IPS DF 6.9 (cell line): ENCODE data around the gene STXBP1.

Source experiments
- DNase-seq: peaks from one replicate; pipeline ENCODE4 v3.0.0-alpha.2; 2013; ENCODE audit warnings: low read depth, low spot score
- H3K27ac ChIP-seq: one replicate; pipeline ENCODE4 v1.5.1; 2013; ENCODE audit warnings: low read length, control low read depth
- H3K27me3 ChIP-seq: 2 replicates; pipeline ENCODE4 v1.6.1; 2013; ENCODE audit warnings: mild to moderate bottlenecking, low read length; ENCODE audit not compliant: control insufficient read depth, insufficient read depth
- H3K36me3 ChIP-seq: 2 replicates; pipeline ENCODE4 v1.6.1; 2013; ENCODE audit warnings: low read length; ENCODE audit not compliant: control insufficient read depth, insufficient read depth
- H3K4me1 ChIP-seq: 2 replicates; pipeline ENCODE4 v1.6.1; 2013; ENCODE audit warnings: low read length; ENCODE audit not compliant: control insufficient read depth, insufficient read depth
- H3K4me3 ChIP-seq: 2 replicates; pipeline ENCODE4 v1.5.1; 2013; ENCODE audit warnings: mild to moderate bottlenecking, low read length
- H3K9me3 ChIP-seq: 2 replicates; pipeline ENCODE4 v1.6.1; 2013; ENCODE audit warnings: low read length, inconsistent platforms; ENCODE audit not compliant: control insufficient read depth, insufficient read depth
- WGBS: extraction: QIAGEN DNeasy Blood & Tissue Kit; methylation state at CpG from one replicate; pipeline ENCODE4 v1.1.7; 2013; ENCODE audit warnings: mixed read lengths, missing lambda C conversion rate; ENCODE audit not compliant: insufficient read length, insufficient coverage; 5-methylcytosine and 5-hydroxymethylcytosine counted together

The STXBP1 gene

DNA sequence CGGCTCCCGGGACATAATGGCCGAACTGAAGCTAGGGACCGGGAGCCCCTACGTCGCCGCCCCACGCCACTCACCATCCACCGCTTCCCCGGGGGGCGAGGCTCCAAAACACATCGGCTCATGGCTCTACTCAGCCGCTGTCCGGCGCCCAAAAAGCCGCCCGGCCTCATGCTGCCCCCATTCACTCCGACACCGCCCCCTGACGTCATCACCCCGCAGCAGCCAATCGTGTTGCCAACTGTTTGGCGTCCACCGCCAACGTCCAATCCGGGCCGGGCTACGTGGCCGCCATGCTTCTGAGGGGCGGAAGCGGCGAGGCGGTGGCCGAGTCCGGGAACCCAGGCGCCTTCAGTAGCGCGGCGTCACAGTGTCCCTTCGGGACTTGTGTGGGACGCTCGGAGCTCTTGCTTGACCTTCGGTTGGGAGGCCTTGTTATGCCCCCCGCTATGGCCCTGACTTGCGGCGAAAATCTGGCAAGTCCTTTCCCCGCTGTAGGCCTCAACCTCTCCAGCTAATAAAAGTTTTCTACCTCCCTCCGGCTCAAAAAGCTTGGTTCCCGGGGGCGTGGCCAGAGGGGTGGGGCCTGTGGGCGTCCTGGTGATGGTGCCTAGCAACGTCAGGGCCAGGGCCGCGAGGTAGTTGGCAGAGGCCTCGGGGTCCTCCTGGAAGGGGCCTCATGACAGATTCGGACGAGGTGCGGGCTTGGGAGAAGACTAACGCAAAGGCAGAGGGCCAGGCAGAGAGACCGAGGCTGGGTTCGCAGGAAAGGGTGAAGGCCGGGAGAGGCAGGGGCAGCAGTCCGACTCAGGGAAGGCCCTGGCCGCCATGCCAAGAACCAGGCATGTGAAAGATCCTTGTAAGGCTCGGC lies 103.6 kb downstream of the STXBP1 start, which contains the start of the genes PTRH1 and TTC16:
TSS of gene PTRH1 (minus strand) at position 194 of the 868 bp plus-strand sequence. CDS start at position 170, 24 bp downstream.
TSS of gene TTC16 (plus strand) at position 610 of the 868 bp plus-strand sequence. CDS start at position 677, 67 bp downstream.
- 0 out of 2 replicates have a peak, but pooled peaks cover 4% of the 10 kb centered on the region for H3K4me1 ChIP-seq
- H3K27ac ChIP-seq, result no peak within 1 kb of the TSS
- H3K36me3 ChIP-seq, result no peaks in the 10 kb centered on the region
- no peaks in the 10 kb centered on the region for H3K27me3 ChIP-seq
- no peaks in the 10 kb centered on the region for H3K9me3 ChIP-seq
- DNase-seq, result peak; percentile 92
- WGBS, result no CpG with 5 or more reads among the region's 65 CpGs
- H3K4me3 ChIP-seq, result peak within 1 kb of the TSS; percentile 61; the same call in 1 of the 2 replicates

DNA sequence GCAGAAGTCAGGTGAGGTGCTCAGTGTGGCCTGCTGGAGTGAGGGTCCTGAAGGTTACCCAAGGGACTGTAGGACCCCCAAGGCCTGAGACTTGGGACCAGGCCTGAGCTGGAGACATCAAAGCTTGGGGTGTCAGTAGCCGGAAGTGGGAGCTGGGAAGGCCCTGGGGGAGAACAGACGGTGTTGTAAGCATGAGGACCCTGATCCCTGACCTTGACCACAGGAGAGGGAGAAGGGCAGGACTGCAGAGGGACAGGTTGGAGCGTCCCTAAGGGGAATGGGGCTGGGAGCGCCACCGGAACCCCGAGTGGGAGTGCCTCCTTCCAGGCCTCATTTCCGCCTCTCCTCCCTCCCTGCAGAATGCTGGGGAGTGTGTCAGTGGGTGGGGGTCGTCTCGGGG lies 104.3 kb downstream of the STXBP1 start:
- H3K36me3 ChIP-seq, result no peaks in the 10 kb centered on the region
- H3K9me3 ChIP-seq, result no peaks in the 10 kb centered on the region
- no peaks in the 10 kb centered on the region for H3K27me3 ChIP-seq
- H3K4me1 ChIP-seq, result 0 out of 2 replicates have a peak, but pooled peaks cover 4% of the 10 kb centered on the region
- WGBS, result no CpG with 5 or more reads among the region's 9 CpGs
- H3K27ac ChIP-seq, result no peak overlapping the region
- no peak overlapping the region for H3K4me3 ChIP-seq
- DNase-seq, result no peak

DNA sequence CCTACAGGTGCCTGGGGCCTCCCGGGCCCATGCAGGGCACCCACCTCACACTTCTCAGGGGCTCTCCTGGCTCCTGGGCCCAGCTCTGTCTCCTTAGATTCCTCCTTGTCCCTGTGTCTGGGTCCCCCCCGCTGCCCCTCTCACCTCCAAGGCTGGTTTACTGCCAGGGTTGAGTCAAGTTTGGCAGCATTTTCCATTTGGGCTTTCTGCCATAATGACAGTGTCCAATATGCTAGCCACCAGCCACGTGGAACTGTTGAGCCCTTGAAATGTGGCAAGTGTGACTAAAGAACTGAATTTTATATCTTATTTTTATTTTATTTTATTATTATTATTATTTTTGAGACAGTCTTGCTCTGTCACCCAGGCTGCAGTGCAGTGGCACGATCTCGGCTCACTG lies 105.7 kb downstream of the STXBP1 start:
- no peak overlapping the region for H3K27ac ChIP-seq
- WGBS, result no CpG with 5 or more reads among the region's 5 CpGs

DNA sequence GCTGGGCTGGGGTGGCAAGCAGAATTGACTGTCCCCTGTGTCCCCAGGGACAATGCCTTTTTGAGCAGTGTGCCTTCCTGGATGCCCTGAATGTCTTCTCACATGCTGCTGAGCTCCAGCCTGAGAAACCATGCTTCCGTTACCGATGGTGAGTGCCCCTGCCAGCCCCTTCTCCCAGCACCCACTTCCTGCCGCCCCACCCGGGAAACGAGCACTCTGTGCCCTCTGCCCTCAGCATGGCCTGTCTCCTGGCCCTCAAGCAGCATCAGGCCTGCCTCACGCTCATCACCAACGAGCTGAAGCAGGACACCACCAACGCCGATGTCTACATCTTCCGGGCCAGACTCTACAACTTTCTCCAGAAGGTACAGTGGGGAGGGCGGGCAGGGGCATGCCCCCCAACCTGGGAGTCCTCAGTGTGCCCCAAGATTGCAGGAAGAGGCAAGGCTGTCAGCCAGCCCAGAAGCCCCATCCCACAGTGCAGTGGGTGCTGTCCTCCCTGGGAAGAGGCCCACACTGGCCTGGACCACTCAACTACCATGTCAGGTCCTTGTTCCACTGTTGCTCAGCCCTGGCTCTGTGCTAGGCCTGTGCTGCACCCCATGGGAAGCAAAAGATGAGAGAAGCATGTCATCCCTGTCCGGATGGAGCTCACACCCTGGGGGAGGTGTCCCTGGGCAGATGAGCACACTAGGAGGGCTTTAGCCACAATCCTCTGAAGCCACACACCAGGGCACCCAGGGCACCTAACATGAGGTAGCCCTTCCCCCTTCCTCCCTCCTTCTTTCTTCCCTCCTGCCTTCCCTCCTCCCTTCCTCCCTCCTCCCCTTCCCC lies 108.2 kb downstream of the STXBP1 start:
- no peak for DNase-seq
- Histone ChIP-seq H3K4me1 (no peaks in the 10 kb centered on the region), H3K4me3 (no peak overlapping the region), H3K27me3 (no peaks in the 10 kb centered on the region), H3K36me3 (no peaks in the 10 kb centered on the region), H3K27ac (no peak overlapping the region), H3K9me3 (no peaks in the 10 kb centered on the region)
- no CpG with 5 or more reads among the region's 12 CpGs for WGBS

More for the DNA sequence above, 105.7 kb downstream of the STXBP1 start:
- Histone ChIP-seq H3K27me3 (no peaks in the 10 kb centered on the region), H3K36me3 (no peaks in the 10 kb centered on the region), H3K9me3 (no peaks in the 10 kb centered on the region), H3K4me3 (no peak overlapping the region), H3K4me1 (0 out of 2 replicates have a peak, but pooled peaks cover 2% of the 10 kb centered on the region)
- no peak for DNase-seq

DNA sequence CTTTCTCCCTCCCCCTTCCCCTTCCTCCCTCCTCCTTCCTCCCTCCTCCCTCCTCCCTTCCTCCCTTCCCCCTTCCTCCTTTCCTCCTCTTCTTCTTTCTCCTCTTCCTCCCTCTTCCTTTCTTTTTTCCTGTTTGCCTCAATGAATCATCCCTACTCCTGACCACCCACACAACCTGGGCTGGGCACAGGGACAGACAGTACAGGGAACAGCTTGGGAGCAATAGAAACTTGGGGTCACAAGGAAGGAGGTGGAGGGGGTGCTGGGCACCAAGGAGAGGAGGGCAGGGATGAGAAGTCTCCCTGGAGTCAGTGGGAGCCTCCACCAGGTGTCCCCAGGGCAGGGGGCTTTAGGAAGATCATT lies 108.8 kb downstream of the STXBP1 start:
- H3K9me3 ChIP-seq, result no peaks in the 10 kb centered on the region
- DNase-seq, result no peak
- no peaks in the 10 kb centered on the region for H3K36me3 ChIP-seq
- no peak overlapping the region for H3K27ac ChIP-seq
- H3K27me3 ChIP-seq, result no peaks in the 10 kb centered on the region
- H3K4me1 ChIP-seq, result no peaks in the 10 kb centered on the region
- H3K4me3 ChIP-seq, result no peak overlapping the region

DNA sequence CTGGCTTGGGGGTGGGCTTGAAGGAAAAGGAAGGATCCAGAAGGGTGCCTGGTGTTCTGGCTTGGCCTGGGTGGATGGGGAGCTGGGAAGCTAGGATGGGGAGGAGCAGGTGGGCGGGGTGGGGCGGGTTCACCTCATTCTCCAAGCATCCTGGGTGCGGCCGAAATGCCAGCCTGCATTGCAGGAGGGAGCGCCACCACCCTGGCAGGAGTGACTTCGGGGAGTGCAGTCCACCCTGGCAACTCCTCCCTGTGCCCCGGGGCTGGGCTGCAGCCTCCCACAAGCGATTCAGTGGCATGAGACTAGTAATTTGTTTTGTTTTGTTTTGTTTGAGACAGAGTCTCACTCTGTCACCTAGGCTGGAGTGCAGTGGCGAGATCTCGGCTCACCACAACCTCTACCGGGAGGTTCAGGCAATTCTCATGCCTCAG lies 109.3 kb downstream of the STXBP1 start:
- Histone ChIP-seq H3K4me3 (no peak overlapping the region), H3K27me3 (no peaks in the 10 kb centered on the region), H3K36me3 (no peaks in the 10 kb centered on the region), H3K27ac (no peak overlapping the region), H3K4me1 (no peaks in the 10 kb centered on the region), H3K9me3 (no peaks in the 10 kb centered on the region)
- DNase-seq, result no peak
- no CpG with 5 or more reads among the region's 11 CpGs for WGBS

DNA sequence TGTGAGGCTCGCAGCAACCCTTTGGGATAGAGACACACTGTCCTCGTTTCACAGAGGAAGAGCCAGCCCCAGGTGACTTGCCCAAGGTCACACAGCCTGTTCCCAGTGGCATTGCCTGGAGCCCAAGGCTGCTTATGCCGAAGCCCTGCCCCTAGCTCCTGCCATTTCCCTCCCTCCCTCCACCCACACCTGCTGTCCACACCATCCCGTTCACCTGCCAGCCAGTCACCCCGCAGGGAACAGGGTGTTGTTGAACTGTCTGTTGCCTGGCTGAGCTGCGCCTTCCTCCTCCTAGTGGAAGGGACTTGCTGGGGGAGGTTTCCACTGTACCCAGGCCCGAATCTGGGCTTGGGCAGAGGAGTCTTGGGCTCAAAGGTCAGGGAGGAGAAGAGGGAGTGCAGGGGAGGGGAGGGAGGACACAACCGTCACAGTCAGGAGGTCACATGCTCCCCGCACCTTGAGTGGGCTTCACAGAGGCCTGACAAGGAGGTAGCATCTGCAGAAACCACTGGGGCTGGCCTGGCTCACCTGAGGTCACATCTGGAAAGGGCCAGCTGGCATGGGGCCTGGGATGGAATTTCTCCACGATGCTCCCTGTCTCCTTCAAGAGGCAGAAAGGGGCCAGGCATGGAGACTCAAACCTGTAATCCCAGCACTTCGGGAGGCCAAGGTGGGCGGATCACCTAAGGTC lies 110.1 kb downstream of the STXBP1 start:
- no peak overlapping the region for H3K4me3 ChIP-seq
- H3K27ac ChIP-seq, result no peak overlapping the region

DNA sequence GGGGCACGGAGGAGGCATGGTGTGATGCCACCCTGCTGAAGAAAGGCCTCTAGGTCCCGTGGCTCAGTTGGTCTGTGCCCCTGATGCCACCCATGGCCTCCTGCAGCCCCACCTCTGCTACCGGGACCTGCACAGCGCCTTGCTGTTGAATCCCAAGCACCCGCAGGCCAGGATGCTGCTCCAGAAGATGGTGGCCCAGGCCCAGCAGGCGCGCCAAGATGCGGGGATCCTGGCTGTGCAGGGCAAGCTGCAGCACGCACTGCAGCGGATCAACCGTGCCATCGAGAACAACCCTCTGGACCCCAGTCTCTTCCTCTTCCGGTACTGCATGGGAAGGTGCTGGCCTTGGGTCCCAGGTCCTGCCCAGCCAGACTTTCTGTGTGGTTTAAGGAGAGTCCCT lies 110.9 kb downstream of the STXBP1 start:
- no peak overlapping the region for H3K4me3 ChIP-seq
- H3K9me3 ChIP-seq, result no peaks in the 10 kb centered on the region
- no peaks in the 10 kb centered on the region for H3K27me3 ChIP-seq
- no CpG with 5 or more reads among the region's 13 CpGs for WGBS
- no peak overlapping the region for H3K27ac ChIP-seq
- no peaks in the 10 kb centered on the region for H3K36me3 ChIP-seq
- H3K4me1 ChIP-seq, result no peaks in the 10 kb centered on the region
- DNase-seq, result no peak

More for the DNA sequence above, 110.1 kb downstream of the STXBP1 start:
- DNase-seq, result no peak
- Histone ChIP-seq H3K9me3 (no peaks in the 10 kb centered on the region), H3K27me3 (no peaks in the 10 kb centered on the region), H3K4me1 (no peaks in the 10 kb centered on the region), H3K36me3 (no peaks in the 10 kb centered on the region)
- WGBS, result no CpG with 5 or more reads among the region's 12 CpGs

DNA sequence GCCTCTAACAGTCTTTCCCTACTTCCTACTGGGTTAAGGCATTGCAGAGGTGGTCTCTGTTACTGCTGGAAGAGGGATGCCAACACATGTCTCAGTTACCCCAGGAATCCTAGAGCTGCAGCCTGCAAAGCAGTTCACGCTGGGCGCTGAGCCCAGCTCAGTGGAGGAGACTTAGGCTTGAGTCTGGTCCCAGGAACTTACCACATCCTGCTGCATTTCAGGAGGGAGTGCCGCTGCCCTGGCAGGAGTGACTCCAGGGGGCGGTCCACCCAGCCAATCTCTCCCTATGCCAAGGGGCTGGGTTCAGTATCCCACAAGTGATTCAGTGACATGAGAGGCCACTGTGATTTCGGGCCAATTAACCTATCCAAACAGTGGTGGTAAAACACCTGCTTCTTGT lies 111.4 kb downstream of the STXBP1 start:
- Histone ChIP-seq H3K27me3 (no peaks in the 10 kb centered on the region), H3K36me3 (no peaks in the 10 kb centered on the region), H3K27ac (no peak overlapping the region), H3K4me1 (no peaks in the 10 kb centered on the region), H3K9me3 (no peaks in the 10 kb centered on the region), H3K4me3 (no peak overlapping the region)
- WGBS, result no CpG with 5 or more reads among the region's 5 CpGs
- no peak for DNase-seq

DNA sequence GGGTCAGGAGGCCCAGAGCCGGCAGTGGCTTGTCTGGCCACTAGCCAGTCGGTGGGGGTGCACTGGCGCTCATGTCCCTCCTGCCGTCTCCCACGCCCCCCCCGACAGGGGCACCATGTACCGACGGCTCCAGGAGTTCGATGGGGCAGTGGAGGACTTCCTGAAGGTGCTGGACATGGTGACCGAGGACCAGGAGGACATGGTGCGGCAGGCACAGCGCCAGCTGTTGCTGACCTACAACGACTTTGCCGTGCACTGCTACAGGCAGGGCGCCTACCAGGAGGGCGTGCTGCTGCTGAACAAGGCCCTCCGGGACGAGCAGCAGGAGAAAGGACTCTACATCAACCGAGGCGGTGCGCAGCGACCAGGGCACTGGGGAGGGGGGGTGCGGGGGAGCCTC lies 111.9 kb downstream of the STXBP1 start:
- no peaks in the 10 kb centered on the region for H3K36me3 ChIP-seq
- no peaks in the 10 kb centered on the region for H3K4me1 ChIP-seq
- WGBS, result no CpG with 5 or more reads among the region's 23 CpGs
- H3K4me3 ChIP-seq, result no peak overlapping the region
- H3K27ac ChIP-seq, result no peak overlapping the region
- DNase-seq, result no peak
- no peaks in the 10 kb centered on the region for H3K27me3 ChIP-seq
- H3K9me3 ChIP-seq, result no peaks in the 10 kb centered on the region
